Brain microvascular endothelial cell (primary cell): ENCODE data around the gene SUSD1.

Source experiments
- DNase-seq: peaks from one replicate; pipeline ENCODE4 v3.0.0-alpha.2; 2020
- H3K27ac ChIP-seq: fragments of 250-450 bp; sonication (Bioruptor Pico); 2 replicates; pipeline ENCODE4 v1.5.1; 2020; ENCODE audit warnings: mild to moderate bottlenecking, moderate library complexity
- H3K27me3 ChIP-seq: fragments of 250-450 bp; sonication (Bioruptor Pico); replicated peaks from 2 replicates; pipeline ENCODE4 v1.5.1; 2020; ENCODE audit warnings: mild to moderate bottlenecking
- H3K36me3 ChIP-seq: fragments of 250-450 bp; sonication (Bioruptor Pico); replicated peaks from 2 replicates; pipeline ENCODE4 v1.5.1; 2020; ENCODE audit warnings: mild to moderate bottlenecking
- H3K4me3 ChIP-seq: 2 replicates; pipeline ENCODE4 v1.5.1; 2011; ENCODE audit warnings: low read depth, mild to moderate bottlenecking, control low read depth, low read length, moderate library complexity
- in situ Hi-C: cut with HindIII; loops from 2 replicates; pipeline ENCODE4 v1.10.0; 2017; ENCODE audit warnings: low sequenced_read_pairs, low pct_ligation_motif_present
- TF ChIP-seq, protein P1 (sequence below): IDR thresholded peaks from 2 replicates; pipeline ENCODE4 v1.5.1; 2011; ENCODE audit warnings: low read depth, mild to moderate bottlenecking, moderate library complexity, low read length, control low read depth, inconsistent platforms; ENCODE audit errors: missing control alignments

SUSD1 gene

DNA sequence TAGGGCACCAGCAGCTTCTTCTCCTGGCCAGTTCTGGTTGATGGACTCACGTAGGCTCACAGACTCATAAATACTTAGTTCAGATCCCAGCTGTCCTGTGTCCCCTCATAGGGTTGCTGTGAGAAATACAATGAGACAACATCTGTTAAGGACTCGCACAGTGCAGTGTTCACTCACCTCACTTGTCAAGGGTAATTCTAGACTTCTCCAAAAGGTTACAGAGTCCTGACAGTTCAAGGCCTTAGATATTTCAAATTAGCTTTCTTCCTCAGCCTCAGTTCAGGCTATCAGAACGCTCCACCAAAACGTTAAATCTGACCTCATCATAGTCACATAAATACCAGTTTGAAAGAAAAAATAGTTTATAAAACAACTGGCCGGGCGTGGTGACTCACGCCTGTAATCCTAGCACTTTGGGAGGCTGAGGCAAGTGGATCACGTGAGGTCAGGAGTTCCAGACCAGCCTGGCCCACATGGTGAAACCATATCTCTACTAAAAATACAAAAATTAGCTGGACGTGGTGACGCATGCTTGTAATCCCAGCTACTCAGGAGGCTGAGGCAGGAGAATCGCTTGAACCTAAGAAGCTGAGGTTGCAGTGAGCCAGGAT is 172.1 kb downstream of the SUSD1 start:
- Histone ChIP-seq H3K4me3 (no peak overlapping the region), H3K36me3 (no peaks in the 10 kb centered on the region), H3K27me3 (no peaks in the 10 kb centered on the region), H3K27ac (peak overlapping the region; percentile 58)
- TF ChIP-seq, protein P1, sequence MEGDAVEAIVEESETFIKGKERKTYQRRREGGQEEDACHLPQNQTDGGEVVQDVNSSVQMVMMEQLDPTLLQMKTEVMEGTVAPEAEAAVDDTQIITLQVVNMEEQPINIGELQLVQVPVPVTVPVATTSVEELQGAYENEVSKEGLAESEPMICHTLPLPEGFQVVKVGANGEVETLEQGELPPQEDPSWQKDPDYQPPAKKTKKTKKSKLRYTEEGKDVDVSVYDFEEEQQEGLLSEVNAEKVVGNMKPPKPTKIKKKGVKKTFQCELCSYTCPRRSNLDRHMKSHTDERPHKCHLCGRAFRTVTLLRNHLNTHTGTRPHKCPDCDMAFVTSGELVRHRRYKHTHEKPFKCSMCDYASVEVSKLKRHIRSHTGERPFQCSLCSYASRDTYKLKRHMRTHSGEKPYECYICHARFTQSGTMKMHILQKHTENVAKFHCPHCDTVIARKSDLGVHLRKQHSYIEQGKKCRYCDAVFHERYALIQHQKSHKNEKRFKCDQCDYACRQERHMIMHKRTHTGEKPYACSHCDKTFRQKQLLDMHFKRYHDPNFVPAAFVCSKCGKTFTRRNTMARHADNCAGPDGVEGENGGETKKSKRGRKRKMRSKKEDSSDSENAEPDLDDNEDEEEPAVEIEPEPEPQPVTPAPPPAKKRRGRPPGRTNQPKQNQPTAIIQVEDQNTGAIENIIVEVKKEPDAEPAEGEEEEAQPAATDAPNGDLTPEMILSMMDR = no peak
- peak; percentile 89 for DNase-seq
- in situ Hi-C loops = no loop called here

DNA sequence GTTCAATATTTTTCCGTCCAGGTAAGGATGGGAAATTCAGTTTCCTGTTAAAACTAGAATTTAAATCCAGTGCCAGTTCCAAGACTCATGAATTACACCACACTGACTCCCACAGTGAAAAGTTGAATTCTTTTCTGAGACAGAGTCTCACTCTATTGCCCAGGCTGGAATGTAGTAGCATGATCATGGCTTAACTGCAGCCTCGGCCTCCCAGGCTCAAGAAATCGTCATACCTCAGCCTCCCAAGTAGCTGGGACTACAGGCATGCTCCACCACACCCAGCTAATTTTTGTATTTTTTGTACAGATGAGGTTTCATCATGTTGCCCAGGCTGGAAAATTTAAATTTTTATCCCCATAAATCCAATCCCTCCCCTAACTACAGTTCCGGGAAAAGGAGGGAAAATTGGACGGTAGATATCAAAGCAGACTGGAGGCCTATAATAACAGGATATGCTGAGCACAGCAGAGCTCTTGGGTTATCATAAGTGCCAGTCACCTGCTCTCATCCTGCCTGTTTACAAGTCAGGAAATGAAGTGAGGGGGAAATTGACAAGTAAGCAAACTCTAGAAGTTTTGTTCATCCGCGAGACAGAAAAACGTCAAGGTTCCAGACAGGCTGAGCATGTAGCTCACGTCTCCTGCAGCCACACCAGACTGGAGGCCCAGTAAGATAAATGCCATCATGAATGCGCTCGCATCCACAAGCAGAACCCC is 172.8 kb downstream of the SUSD1 start:
- Histone ChIP-seq H3K27ac (peak overlapping the region; percentile 58), H3K36me3 (no peaks in the 10 kb centered on the region), H3K4me3 (no peak overlapping the region), H3K27me3 (no peaks in the 10 kb centered on the region)
- in situ Hi-C loops = no loop called here
- TF ChIP-seq, protein P1 = no peak
- DNase-seq = no peak

DNA sequence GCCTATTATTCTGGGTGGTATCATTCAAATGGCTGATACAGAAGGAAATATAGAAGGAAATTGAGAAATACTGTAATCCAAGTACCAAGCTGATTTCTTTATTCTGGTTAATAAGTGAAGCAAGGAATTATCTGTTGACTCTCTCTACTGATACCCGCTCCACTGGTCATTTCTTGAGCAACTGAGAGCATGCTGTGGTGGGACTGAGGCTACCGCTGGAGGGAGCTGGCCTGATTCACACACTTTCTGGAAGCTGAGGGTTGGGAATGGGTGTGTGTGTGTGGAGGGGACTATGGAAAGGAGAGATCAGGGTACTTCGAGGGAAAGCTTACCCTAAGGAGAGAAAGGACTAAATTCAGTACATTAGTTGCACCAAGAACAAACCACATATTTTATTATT is 174.4 kb downstream of the SUSD1 start:
- in situ Hi-C loops = no loop called here
- Histone ChIP-seq H3K27me3 (no peaks in the 10 kb centered on the region), H3K27ac (no peak overlapping the region), H3K4me3 (no peak overlapping the region), H3K36me3 (no peaks in the 10 kb centered on the region)
- DNase-seq = no peak
- TF ChIP-seq, protein P1 = peak; percentile 38

DNA sequence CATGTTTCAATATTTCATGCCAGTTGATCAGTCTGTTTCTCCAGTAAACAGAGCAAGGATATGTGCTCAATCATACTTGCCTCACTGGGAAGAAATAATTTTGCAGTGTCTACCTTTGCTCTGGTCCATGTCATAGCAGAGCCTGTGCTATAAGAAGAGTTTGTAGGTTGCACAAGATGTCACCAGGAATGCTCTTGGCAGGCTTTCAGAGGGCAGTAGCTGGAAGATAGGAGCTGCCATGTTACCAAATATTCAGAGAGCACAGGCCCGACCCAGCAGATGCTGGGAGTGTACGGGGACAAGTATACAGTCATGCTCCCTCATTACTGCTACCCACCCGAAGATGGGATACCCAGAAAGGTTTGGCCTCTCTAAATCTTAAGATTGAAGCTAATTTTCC is 175.8 kb downstream of the SUSD1 start:
- H3K27me3 ChIP-seq = no peaks in the 10 kb centered on the region
- in situ Hi-C loops = no loop called here
- H3K36me3 ChIP-seq = no peaks in the 10 kb centered on the region
- H3K27ac ChIP-seq = no peak overlapping the region
- H3K4me3 ChIP-seq = no peak overlapping the region
- TF ChIP-seq, protein P1 = no peak
- DNase-seq = no peak

DNA sequence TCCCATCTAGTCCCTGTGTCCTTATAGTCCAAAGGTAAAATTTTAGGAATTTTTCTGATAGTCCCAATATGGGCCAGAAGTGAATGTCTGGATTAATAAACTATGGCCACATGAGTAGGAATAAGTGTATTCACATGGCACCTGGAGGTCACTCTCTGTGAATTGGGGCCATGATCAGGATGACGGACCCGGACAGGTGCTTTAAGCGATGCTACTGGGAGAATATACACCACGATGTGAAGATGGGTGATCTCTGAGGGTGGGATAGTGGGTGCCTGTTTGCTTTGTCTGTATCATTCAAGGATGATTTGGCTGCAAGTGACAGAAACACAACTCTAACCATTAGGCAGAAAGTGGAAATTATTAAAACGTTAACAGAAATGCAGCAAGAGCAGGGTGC is 177.3 kb downstream of the SUSD1 start:
- Histone ChIP-seq H3K27ac (no peak overlapping the region), H3K36me3 (no peaks in the 10 kb centered on the region), H3K27me3 (no peaks in the 10 kb centered on the region), H3K4me3 (no peak overlapping the region)
- in situ Hi-C loops = no loop called here
- DNase-seq = no peak
- TF ChIP-seq, protein P1 = no peak
